RWPE2 (cell line): ENCODE data around the gene WDR90.

Experiments used
- ATAC-seq: fragments of 200-7000 bp; cut with Tn5 transposase; 3 replicates; pipeline ENCODE4 v1.9.1; 2021; ENCODE audit warnings: low read depth
- DNase-seq: peaks from one replicate; pipeline ENCODE4 v3.0.0-alpha.2; 2020; ENCODE audit warnings: low spot score
- H3K27ac ChIP-seq: fragments of 450-650 bp; 2 replicates; pipeline ENCODE4 v1.5.1; 2017; ENCODE audit warnings: mild to moderate bottlenecking; ENCODE audit not compliant: poor library complexity, severe bottlenecking
- H3K27me3 ChIP-seq: fragments of 250-450 bp; sonication (Bioruptor Pico); 2 replicates; pipeline ENCODE4 v1.5.1; 2021; ENCODE audit warnings: mild to moderate bottlenecking, moderate library complexity; ENCODE audit not compliant: insufficient read depth, poor library complexity, severe bottlenecking
- H3K36me3 ChIP-seq: fragments of 250-450 bp; sonication (Bioruptor Pico); 2 replicates; pipeline ENCODE4 v1.5.1; 2020; ENCODE audit warnings: low read depth, mild to moderate bottlenecking, moderate library complexity
- H3K4me1 ChIP-seq: fragments of 250-450 bp; sonication (Bioruptor Pico); 2 replicates; pipeline ENCODE4 v1.5.1; 2021; ENCODE audit warnings: mild to moderate bottlenecking, moderate library complexity; ENCODE audit not compliant: insufficient read depth, poor library complexity, severe bottlenecking
- H3K4me3 ChIP-seq: fragments of 250-450 bp; sonication (Bioruptor Pico); 2 replicates; pipeline ENCODE4 v1.5.1; 2021; ENCODE audit warnings: mild to moderate bottlenecking, moderate library complexity; ENCODE audit not compliant: severe bottlenecking
- H3K9me3 ChIP-seq: fragments of 250-450 bp; sonication (Bioruptor Pico); 2 replicates; pipeline ENCODE4 v1.5.1; 2021; ENCODE audit warnings: mild to moderate bottlenecking, moderate library complexity; ENCODE audit not compliant: severe bottlenecking
- CTCF ChIP-seq: fragments of 450-650 bp; IDR thresholded peaks from one replicate; pipeline ENCODE4 v1.5.1; 2017; ENCODE audit warnings: mild to moderate bottlenecking, moderate library complexity; ENCODE audit not compliant: poor library complexity, severe bottlenecking

The WDR90 gene

DNA sequence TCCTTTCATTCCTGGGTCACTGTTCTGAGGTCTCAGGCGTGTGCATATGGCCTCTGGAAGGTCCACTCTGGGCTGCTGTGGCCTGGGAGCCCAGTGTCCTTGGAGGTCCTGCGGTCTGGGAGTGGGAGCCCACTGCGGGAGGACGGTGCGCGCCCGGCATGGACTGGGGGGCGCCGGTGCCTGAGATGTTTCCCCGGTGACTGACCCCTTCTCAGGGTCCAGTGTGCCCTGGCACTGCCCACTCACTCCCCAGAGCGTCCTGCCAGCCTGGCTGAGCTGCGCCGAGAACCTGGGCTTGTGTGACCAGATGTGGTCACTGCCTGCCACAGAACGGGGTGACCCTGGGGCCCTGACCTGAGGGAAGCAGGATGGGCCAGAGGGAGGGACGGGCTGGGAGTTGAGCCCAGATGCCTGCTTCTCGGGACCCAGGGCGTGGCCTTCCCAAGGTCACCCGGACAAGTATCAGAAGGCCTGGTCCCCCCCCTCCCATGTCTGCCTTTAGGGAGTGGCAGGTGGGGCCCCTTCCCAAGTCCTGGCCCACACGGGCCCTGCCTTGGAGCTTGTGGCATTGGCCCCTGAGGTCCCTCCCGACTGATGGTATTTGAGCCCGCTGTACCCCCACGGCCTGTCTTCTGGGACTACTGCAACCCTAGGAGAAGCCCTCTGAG, 25.2 kb downstream of the WDR90 start:
- Histone ChIP-seq H3K4me1 (peaks cover 11% of the 10 kb centered on the region), H3K27ac (no peak overlapping the region)
- no peak for ATAC-seq

GRCh38 chr16:674968-675883, 26.1 kb downstream of the WDR90 start, which contains the start of gene RHBDL1:
TSS of gene RHBDL1 (plus strand) at chr16:675671. CDS start at chr16:675791, 120 bp downstream.
- ATAC-seq (no peak), DNase-seq (no peak)
- Histone ChIP-seq H3K36me3 (peaks cover 37% of the 10 kb centered on the region), H3K27me3 (no peaks in the 10 kb centered on the region), H3K4me1 (peaks cover 13% of the 10 kb centered on the region), H3K9me3 (no peaks in the 10 kb centered on the region), H3K27ac (peak within 1 kb of the TSS; percentile 72), H3K4me3 (no peak within 1 kb of the TSS)
- no peak for TF ChIP-seq CTCF

More for the DNA sequence above, 25.2 kb downstream of the WDR90 start:
- no peaks in the 10 kb centered on the region for H3K27me3 ChIP-seq
- no peak overlapping the region for H3K4me3 ChIP-seq
- TF ChIP-seq CTCF: no peak
- H3K36me3 ChIP-seq: peaks cover 45% of the 10 kb centered on the region
- no peaks in the 10 kb centered on the region for H3K9me3 ChIP-seq
- no peak for DNase-seq

- Histone ChIP-seq H3K9me3 (no peaks in the 10 kb centered on the region), H3K27ac (peak overlapping the region; percentile 72), H3K4me1 (peaks cover 13% of the 10 kb centered on the region), H3K4me3 (no peak overlapping the region), H3K27me3 (no peaks in the 10 kb centered on the region), H3K36me3 (peaks cover 29% of the 10 kb centered on the region)
- TF ChIP-seq CTCF: no peak
- ATAC-seq (no peak), DNase-seq (no peak)
These were observed 26.9 kb downstream of the WDR90 start for GRCh38 chr16:675884-676564.

- Histone ChIP-seq H3K4me1 (peaks cover 15% of the 10 kb centered on the region), H3K36me3 (peaks cover 29% of the 10 kb centered on the region), H3K9me3 (no peaks in the 10 kb centered on the region), H3K4me3 (no peak overlapping the region), H3K27me3 (no peaks in the 10 kb centered on the region), H3K27ac (peak overlapping the region; percentile 72)
- TF ChIP-seq CTCF: no peak
- no peak for ATAC-seq
- no peak for DNase-seq
These were observed 27.4 kb downstream of the WDR90 start for GRCh38 chr16:676565-676902.
